Pons (tissue), 1 donor: Measurements from ENCODE around the gene GRB10.
"Not testable (repeated sequence)": the region's sequence is repeated elsewhere in the genome, so short reads cannot be mapped to it uniquely, and the experiment has no call there.

ENCODE experiments used
- DNase-seq: peaks from one replicate; pipeline ENCODE4 v3.0.0-alpha.2; 2016; ENCODE audit warnings: low spot score

The GRB10 gene

DNA sequence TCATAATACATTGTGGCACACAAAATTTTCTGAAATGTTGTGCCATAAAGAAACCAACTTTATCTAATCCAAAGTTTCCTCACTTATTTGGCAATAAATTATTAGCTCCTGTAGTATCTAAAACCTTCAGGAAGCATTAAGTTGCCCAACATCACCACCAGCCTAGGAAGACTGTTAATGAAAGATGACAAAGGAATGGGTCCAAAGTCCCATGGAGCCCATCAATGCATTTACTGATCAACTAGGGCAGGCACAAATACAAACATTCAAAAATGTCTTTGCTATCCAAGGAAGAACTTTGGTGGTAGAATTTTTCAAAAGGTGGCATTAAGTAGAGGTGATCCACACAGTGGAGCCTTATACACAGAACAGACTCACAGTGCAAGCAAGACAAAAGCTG is 4.5 kb downstream of the GRB10 start:
- no peak for DNase-seq

DNA sequence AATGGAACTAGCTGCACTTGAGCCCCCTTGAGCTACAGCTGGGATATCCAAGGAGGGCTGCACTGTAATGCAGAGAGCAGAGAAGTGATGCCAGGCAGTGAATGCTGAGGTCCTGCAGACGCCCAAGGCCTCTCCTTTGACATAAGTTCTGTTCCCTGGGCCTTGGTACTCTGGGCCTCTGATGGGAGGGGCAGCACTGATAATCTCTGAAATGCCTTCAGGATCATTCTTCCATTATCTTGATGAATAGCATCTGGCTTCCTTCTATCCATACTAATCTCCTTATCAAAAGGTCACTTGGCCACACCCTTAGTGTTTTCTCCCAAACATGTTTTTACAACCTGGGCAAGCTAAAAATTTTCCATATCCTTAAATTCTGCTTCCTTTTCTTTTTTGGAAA is 6.9 kb downstream of the GRB10 start:
- no peak for DNase-seq

DNA sequence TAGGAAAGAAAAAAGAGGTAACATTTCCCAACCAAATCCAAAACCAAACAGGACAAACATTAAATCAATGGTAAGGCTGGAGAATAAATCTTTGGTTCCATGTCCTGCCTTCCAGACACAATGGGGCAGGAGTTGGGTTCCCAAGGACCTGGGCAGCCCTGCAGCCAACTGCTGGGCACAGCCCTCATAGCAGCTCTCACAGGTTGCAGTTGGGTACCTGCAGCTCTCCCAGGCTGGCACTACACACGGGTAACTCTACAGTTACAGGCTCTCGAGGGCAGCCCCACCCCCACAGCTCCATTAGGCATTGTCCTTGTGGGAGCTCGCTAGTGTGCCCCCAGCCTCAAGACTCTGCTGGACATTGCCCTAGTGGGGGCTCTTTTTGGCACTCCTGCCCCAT is 7.5 kb downstream of the GRB10 start:
- no peak for DNase-seq

DNA sequence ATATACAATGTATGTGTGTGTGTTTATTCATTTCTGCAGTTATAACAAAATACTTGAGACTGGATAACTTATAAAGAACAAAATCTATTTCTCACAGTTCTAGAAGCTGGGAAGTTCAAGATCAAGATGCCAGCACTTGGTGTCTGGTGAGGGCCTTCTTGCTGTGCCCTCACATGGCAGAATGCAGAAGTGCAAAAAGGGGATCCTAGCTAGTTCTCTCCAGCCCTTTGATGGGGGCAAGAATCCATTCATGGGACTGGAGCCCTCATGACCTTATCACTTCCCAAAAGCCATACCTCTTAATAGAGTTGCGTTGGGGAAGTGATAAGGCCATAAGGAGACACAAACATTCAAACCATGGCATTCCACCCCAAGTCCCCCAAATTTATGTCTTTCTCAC is 8.4 kb downstream of the GRB10 start:
- DNase-seq, result no peak

DNA sequence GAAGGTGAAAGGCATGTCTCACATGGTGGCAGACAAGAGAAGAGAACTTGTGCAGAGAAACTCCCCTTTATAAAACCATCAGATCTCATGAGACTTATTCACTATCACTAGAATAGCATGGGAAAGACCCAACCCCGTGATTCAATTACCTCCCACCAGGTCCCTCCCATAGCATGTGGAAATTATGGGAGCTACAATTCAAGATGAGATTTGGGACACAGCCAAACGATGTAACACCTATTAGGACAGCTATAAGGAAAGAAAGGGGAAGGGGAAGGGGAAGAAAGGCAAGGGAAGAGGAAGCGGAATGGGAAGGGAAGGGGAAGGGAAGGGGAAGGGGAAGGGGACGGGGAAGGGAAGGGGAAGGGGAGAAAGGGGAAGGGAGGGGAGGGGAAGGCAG is 9.6 kb downstream of the GRB10 start:
- DNase-seq, result not testable (repeated sequence)

DNA sequence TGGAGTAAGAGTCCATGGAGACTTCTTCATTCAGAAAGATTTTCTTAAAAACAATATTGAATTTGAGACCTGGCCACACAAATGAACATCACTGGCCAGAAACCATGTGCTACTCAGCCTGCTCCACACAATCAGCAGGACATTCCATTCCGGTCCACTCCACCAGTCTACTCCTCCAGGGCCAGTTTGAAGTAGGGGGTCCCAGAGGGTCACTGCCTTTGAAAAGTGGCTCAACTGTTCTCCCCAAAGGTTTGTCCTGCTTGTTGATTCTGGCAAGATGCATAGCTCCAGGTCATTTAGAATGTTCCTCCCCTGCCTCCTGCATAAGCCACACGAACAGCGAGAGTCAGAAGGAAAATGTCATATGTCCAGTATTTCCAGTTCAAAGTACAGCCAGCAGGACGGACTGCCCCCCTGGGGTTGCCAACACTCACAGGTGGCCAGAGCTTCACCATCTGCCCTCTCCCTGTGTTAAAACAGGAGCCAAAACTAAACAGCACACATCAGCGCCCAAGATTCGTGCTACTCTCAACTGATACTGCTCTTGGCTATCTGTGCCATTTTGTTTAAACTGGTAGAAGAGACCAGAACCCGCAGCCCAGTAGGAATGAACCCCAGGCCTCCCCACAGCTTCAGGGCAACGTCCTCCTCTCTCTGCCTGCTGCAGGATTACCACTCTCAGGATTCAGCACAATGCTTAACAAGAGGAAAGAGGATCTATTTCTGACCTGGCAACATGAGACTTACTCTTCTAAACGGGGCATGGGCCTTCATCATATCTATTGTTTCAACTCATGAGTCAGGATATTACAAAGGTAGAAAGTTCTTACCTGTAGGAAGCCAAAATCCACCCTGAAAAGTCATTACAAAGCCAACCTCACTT is 11.3 kb downstream of the GRB10 start:
- no peak for DNase-seq

DNA sequence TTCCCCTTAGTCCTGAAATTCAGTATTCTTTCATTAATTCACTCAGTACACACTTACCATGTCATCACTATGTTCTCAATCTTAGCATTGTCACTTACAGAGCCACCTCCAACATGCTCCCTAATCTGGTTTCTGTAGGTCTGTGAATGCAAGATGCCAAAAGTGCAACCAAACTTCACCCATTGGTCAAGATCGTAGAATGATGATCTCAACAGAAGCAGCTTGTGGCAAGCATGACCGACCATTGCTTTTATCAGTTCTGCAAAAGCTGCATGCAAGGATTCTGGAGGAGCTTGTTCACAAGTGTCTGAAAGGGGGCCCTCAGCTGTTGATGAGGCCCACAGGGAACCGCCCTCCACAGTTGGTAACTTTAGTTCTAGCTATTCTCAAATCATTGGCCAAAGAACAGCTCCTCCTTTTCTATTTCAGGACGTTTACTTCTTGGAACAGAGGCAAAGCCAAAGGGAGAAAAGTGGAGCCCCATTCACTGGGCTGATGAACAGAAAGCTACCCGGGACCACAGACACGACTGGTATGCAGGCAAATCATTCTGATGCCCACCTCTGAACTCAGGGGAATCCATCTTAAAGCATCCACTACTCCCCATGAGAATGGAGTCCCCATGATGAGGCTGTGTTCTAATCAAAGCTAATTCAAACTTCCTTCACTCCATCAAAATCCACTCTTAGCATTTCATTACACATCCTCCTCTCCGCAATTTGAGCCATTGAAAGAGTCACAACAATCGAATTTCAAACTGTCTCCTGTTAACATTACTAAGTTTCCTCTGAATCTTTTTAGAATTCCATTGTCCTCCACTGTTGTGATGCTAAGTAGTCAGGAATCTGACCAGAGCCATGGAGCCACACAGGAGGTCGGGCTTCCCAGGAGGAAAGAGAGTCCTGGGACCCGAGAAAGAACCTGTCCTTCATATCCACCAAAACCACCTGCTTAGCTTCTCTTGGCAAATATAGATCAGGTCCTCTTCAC is 13.9 kb downstream of the GRB10 start:
- DNase-seq, result no peak

DNA sequence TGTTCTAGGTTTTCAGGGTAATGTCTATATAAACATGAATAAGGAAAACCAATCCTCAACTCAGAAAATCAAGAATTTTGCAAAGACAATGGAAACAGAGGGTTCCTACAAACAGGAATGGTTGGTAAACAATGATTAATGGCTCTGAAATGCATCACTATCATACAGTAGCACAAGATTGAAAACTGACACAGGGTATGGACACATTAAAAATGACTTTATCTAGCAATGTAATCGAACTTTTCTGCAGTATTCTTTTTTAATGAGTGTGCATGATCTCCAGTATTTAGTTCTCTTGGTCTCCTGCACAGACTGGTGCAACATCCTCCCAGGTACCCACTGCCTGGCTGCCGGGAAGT is 15.9 kb downstream of the GRB10 start:
- no peak for DNase-seq

DNA sequence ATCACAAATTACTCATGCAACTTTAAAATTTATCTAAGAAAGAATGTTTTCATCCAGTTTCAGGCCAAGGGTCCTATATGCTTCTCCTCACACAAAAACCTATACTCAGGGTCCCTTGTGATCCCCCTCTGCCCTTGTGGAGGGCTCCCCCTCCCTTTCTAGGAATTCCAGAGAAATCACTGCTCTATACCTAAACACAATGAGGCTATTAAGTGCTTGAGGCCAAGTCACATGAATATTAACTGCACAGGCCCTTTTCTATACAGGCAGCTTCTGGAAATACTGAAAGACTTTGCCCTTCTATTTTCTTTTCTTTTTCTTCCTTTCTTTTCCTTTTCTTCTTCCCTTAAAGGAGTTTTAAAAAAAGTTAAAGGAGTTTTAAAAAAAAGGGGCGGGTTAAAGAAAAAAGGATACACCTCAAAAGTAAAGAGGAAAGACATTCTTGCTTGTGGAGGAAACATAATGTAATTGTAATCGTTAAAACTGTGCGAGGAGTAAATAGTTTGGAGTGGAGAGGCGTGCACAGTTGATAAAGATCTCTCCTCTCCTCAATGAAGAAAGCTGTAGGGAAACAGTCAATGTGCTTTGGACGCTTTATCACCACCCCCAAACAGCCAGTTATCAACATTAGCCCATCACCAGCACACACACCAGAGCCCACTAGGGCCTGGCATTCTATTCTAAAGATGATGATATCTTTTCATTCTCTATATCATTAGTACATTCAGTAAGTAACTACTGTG is 16.4 kb downstream of the GRB10 start:
- DNase-seq, result peak; percentile 61

DNA sequence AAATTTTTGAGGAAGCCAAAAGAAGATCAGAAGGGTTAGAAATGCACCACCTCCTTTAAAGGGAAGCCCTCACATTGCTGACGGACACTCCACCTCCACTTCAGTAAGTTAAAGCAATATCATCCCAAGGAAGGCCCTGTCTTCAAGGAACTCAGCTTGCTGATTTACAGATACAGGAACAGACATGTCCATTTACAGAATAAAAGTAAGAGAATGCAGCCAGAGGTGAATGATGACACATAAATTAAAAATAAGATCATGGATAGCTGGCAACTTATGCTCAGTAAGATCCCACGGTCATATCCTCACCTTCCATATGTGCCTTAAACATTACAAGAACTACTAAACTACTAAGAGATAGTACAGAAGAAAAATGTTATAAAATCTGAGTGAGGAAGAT is 20.4 kb downstream of the GRB10 start:
- no peak for DNase-seq

DNA sequence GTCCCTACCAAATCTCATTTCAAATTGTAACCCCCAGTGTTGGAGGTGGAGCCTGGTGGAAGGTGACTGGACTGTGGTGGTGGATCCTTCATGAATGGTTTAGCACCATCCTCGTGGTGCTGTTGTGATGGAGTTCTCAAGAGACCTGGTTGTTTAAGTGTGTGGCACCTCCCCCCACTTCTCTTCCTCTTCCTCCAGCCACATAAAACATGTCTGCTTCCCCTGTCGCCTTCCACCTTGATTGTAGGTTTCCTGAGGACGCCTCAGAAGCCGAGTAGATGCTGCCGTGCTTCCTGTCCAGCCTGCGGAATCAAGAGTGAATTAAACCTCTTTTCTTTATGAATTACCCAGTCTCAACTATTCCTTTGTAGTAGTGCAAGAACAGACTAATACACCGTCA is 21.0 kb downstream of the GRB10 start:
- DNase-seq, result no peak

DNA sequence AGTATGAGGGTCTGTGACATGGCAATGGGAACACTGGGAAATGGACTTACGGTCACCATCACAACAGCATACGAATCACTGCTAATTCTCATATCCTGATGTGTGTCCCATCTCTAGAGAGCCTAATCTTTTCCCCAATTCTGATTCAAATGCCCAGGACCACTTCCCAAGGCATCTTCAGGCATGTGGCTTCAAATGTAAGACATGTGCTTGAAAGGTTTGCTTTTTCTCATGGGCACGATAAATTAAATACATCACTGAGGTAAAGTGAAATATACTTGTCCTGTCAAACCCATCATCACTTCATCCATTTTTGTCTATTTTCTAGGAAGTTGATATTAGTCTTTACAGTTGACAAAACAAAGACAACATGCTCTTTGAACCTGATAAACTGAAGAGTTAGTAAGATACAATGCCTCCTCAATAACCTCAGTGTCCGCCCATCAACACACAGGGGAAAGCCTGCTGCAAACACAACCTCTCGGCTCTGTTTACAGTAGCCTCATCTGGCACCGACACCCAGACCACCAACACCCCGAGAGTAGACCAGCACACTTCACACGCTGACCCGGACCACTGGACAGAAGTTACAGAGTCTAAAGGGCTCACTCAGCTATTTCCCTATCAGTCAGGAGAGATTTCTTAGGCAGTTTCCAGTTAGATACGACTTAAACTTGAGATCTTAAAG is 24.8 kb downstream of the GRB10 start:
- DNase-seq, result no peak

DNA sequence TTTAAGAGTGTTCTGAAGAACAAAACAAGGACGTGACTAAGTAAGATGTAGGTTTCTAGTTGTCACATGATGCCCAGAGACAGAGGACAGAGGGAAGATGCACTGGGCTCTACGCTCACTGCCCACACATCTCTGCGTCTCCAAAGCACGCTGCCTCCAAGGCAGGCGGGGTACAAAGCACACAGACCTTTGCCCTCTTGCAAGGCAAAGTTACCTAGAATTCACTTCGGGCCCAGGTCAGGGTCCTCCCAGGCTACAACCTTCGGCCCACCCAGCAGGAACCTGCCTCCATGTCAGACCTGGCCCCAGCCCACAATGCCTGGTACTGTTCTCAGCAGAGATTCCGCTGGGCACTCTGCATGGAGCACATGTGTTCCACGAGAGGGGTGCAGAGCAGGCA is 26.5 kb downstream of the GRB10 start:
- no peak for DNase-seq

DNA sequence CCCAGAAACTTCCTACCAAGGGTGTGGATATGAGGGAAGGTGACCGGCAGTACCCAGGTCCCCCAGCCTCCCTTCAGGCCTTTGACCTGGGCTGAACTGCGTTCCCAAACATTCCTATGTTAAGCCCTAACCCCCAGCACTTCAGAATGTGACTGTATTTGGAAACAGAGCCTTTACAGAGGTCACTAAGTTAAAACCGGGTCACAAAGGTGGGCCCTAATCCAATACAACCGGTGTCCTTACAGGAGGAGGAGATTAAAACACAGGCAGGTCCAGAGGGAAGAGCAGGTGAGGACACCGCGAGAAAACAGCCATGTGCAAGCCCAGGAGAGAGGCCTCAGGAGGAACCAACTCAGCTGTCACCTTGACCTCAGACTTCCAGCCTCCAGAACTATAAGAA is 28.0 kb downstream of the GRB10 start:
- no peak for DNase-seq

DNA sequence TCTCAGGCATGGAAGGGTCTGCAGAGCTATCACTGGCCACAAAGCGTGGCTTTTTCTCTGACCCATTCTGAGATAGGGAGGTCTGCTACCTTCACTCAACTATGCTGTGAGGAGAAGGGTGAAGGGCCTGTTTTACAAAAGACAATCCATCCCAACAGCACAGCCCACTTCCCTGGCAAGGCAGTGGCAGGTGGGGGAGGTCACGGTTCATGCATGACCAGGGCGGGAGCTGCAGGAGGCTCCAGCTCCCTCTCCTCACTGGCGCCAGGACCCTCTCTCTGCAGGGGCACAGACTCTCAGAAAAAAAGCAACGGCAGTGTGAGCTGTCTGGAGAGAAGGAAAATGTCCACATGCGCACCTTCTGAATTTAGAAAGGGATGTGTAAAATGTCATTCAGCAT is 28.5 kb downstream of the GRB10 start:
- no peak for DNase-seq

DNA sequence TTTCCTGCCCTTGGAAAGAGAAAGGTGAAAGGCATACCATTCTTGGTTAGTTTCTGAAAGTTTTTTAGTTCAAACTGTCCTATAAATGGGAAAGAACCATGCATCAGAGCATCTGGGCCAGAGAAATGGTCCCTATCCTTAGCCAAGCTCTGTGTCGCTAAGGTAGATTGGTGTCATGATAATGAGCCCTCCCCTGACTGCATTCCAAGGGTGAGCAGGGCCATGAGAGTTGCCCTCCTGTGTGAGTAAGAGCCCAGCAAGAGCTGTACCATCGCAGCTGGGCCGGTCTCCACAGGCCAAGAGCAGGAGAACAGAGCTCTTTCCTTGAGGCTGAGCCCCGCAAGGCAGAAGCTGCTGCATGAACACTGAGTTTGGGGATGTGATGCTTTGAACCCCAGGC is 30.3 kb downstream of the GRB10 start:
- no peak for DNase-seq

DNA sequence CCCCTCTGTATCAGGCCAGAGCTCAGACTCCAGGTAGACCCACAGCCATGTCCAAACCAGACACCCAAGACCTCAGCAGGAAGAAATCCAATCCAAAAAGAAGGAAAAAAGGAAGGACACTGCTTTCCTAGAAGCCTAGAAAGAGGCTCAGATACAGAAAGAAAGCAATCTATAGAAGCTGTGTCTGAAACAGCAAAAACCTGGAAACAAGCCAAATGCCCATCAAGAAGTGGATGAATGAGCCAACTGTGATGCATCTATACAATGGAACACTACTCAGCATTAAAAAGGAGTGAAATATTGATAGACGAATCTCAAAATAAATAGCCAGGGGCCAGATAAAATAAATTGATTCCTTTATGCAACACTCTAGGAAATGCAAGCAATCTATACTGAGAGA is 31.6 kb downstream of the GRB10 start:
- DNase-seq, result peak; percentile 63

DNA sequence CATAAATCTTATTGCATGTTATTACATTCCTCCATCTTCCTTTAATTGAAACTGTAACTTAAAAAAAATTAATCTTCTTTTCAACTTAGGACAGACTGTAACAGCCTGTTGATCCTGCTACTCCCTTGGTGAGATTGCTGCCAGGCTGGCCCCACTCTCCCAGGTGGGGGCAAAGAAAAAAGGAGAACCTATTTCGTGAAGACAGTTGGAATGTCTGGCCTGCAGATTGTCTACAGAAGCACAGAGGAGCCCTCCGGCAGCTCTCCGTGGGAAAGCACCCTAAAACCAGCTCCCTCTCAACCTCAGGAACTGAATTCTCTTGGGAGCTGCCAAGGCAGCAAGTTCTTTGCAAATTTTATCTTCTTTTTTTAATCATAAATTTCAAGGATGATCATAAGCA is 32.8 kb downstream of the GRB10 start:
- DNase-seq, result no peak

DNA sequence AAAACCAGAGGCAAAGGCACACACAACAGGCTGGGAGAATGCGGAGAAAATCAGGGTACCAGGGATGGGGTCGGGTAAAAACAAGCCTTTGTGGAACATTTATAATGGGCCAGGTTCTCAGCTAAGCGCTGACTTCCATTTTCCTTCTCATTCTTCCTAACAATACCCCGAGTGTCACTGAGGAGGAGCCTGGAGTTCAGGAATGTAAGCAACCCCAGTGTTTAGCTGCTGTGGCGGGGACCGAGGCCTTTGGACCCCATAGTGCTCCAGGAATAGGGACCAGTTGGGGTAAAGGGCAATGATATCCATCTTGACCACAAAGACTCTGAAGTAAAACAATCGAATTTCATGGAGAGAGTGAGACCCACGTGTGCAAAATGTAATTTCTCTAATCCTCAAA is 34.2 kb downstream of the GRB10 start:
- no peak for DNase-seq

DNA sequence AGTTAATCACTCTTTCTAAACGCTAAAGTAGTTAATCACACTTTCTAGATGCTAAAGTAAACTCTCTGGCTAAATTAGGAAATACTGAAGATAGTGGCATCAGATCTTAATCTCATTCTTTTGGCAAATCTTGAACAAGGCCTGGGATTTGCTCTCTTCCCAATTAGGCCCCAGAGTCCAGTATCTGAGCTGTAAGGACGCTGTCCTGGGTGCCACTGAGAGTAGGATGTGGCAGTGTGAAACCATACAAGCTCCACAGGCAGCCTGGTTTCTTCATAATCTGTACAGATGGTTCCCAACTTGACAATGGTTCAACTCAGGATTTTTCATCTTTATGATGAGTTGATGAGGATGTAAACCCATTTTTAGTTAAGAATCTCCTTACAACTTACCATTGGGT is 36.9 kb downstream of the GRB10 start:
- no peak for DNase-seq

DNA sequence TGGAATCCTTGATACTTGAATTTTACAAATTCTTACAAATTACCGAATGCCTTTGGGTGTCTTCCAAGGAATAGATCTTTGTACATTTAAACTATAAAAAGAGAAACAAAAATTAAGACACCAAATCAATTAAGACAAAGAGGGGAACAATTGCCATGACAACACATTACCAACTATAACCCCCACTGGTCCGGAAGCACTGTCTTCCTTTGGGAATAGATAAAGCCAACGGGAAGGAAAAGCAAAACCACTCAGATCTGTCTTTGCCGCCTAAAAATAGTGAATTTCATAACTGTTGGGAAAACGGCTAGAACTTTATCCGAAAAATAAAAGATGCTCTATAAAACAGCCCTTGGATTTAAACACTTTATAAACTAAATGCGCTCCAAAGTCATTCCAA is 37.4 kb downstream of the GRB10 start:
- no peak for DNase-seq

DNA sequence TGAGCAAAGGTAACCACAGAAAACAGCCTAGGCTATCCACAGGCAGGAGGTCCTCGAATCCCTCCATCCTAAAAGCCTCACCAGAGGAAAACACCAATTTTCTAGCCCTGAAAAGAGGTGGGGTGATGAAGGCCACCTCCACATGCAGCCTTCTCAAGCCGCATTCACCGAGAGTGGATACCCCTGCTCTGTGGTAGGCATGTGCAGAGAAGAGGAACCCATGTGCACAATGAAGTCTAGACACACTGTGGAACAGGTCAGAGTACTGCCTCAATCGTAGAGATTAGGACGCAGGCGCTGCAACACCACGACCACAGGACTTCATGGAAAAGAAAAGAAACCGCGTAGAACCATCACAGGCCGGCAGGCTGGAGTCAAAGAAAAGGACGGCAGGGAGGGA is 38.8 kb downstream of the GRB10 start:
- DNase-seq, result no peak
